GM12801 (cell line): ENCODE results near the gene TBL1Y.

Source experiments
- TF ChIP-seq, protein P1 (sequence below): IDR thresholded peaks from one replicate; pipeline ENCODE4 v1.5.1; 2011; ENCODE audit warnings: control low read depth; ENCODE audit not compliant: insufficient read length; ENCODE audit errors: extremely low read depth

Gene TBL1Y

DNA sequence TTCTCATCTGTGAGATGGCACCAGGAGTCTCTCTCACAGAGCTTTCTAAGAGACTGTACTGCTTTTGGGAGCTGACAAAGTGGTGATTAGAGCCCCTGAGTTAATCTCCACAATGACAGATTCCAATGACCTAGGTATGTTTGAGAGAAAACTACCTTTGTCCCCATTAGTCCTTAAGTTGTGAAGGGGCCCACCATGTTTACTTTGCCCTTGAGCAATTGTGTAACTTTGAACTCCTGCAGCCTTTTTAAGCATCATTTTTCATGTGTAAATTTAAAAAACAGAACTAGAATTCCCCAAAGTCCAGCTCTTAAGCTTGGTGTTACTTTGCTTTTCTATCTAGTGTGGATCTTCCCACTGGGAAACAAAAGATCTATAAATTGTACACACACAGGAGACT is 2.9 kb downstream of the TBL1Y start:
- TF ChIP-seq, protein P1, sequence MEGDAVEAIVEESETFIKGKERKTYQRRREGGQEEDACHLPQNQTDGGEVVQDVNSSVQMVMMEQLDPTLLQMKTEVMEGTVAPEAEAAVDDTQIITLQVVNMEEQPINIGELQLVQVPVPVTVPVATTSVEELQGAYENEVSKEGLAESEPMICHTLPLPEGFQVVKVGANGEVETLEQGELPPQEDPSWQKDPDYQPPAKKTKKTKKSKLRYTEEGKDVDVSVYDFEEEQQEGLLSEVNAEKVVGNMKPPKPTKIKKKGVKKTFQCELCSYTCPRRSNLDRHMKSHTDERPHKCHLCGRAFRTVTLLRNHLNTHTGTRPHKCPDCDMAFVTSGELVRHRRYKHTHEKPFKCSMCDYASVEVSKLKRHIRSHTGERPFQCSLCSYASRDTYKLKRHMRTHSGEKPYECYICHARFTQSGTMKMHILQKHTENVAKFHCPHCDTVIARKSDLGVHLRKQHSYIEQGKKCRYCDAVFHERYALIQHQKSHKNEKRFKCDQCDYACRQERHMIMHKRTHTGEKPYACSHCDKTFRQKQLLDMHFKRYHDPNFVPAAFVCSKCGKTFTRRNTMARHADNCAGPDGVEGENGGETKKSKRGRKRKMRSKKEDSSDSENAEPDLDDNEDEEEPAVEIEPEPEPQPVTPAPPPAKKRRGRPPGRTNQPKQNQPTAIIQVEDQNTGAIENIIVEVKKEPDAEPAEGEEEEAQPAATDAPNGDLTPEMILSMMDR = no peak

GRCh38 chrY:6921061-6921460 is 10.6 kb downstream of the TBL1Y start:
- TF ChIP-seq, protein P1 = no peak

GRCh38 chrY:6928265-6928664 is 17.8 kb downstream of the TBL1Y start:
- TF ChIP-seq, protein P1 = no peak

DNA sequence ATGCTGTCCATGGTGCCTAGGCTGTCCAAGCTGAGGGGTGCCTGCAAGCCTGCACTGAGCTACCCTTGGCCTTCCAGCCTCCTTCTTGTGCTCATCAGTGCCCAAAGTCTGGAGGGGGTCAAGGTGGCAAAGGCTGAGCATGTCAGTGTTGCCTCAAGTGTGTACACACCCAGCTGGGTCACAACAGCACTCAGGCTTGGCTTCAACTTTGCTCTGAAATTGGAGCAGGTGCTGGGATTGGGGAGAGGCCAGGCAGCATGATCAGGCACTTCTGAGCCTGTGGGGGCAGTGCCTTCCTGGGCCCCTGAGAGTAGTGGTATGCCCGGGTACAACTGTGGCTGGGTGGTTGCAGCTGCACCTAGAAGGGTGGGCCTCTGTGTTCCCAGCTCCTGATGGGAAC is 18.7 kb downstream of the TBL1Y start:
- TF ChIP-seq, protein P1 = no peak

GRCh38 chrY:6931779-6932396 is 21.4 kb downstream of the TBL1Y start:
- TF ChIP-seq, protein P1 = no peak

GRCh38 chrY:6935497-6935896 is 25.0 kb downstream of the TBL1Y start:
- TF ChIP-seq, protein P1 = no peak

DNA sequence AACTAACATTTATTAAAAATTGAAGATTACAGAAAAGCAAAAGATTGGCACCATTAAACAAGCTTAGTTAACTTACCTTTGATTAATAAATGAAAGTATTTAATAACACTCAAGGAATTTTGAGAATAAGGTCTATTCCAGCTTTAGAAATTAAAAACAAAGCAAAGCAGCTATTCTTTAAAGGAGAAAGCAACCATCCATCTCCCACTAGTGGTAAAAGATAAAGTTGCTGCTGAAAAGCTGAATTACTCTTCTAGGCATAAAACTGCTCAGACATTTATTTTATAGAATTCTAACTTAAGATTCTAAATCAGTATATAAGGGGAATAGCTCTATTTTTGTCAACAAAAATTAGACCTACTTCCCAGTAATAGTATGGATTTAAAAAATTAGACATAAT is 37.2 kb downstream of the TBL1Y start:
- TF ChIP-seq, protein P1 = no peak
